Suppressor macrophage treated with lipopolysaccharide for 1 hour (primary cell): ENCODE measurements around the gene GUCY1A2.
A peak's percentile ranks its signal among the peaks of the same experiment; 100 is the strongest.
"Not testable (repeated sequence)": the region's sequence is repeated elsewhere in the genome, so short reads cannot be mapped to it uniquely, and the experiment has no call there.

Experiments used
- DNase-seq, 3 donors: peaks; one replicate each; pipeline ENCODE4 v3.0.0-alpha.2; 2020 to 2022

GUCY1A2 gene

DNA sequence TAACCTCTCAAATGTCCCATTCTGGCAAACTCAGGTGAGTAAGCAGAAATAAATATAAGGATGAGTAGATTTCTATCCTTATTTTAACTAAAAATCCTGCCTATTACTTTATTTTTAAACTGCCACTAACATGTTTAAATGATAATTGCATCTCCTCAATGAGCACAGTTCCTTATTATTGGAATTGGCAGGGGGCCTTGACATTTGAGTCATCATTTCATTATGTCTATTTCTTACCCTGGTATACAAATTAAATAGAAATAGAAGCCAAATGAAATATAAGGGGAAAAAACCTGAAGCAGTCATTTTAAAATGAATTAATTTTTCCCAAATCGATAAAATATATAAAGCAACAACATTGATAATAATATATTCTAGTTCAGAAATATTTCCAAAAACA is 81.2 kb downstream of the GUCY1A2 start:
- DNase-seq: no peak

DNA sequence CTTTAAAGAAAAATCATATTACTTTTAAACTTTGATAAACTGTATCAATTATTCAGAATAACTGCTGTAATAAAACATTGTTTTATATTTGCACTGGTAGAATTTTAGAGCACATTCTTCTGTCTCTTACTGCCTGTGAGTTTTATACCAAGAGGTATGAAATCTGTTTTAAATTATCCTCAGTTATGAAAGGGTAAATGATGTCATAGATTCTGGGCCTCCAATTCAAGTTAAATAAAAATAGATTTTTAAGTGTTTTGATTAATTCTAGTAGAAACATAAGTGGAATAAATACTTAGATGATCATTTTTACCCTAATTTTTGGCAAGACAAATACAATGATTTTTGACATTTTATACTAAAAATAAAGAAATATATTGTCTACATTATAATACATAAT is 93.0 kb downstream of the GUCY1A2 start:
- DNase-seq: no peak

DNA sequence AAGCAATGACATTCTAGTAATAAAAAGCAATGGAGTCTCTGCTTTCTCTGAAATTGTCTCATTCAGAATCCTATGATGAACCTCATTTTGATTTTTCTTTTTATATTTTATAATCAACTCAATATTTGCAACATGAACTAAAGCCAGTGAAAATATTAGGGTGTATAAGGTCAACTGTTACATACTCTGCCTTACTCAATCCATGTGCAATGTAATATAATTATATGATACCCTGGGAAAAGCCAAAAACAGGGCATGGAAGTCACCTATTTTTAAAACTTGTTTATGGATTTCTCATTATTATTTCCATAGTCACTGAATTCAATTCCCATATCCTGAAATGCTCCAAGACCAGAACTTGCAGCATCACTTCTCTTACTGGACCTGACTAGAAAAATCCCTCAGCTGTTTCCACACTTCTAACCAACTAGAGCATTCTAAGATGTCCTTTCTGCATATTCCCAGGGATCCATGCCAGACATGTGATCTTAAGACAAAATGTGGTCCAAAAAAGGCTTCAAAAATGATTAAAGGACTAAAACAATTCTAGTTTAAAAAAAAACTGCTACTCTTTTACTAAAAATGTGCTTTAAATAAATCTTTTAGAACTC is 97.3 kb downstream of the GUCY1A2 start:
- DNase-seq: no peak

DNA sequence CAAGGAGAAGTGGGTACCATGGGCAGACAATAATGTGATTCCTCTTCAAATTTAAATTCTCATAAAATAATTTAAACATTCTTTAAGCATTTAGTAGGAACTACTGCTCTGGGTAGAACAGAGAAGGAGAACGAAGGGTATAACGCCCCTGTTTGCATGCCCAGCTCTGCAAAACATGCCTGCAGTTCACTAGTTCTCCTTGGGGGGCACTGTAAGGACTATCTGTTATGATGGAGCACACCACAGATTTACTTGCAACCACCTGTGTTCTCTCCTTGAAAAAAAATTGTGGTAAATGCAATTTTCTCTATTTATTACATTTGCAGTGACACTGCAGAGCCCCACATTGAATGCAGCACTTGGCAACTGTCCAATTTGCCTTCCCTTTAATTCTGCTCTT is 100.3 kb downstream of the GUCY1A2 start:
- DNase-seq: peak in 1 of 3 donors; percentile 9

DNA sequence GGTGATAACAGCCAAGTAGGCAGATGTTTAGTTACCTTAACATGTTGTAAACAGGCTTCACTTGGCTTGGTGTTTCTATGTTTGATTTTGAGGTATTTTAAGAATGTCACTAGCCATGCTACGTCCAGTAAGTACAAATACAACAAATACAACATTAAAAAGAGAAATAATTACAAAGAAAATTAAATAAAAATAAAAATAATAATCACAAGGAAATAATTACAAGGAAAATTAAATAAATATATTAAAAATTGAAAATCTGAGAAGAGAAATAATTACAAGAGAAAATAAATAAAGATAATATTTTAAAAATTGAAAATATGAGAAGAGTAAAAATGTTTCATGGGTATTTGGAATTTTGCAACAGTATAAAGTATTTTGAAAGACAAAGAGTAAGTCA is 103.9 kb downstream of the GUCY1A2 start:
- DNase-seq: no peak

DNA sequence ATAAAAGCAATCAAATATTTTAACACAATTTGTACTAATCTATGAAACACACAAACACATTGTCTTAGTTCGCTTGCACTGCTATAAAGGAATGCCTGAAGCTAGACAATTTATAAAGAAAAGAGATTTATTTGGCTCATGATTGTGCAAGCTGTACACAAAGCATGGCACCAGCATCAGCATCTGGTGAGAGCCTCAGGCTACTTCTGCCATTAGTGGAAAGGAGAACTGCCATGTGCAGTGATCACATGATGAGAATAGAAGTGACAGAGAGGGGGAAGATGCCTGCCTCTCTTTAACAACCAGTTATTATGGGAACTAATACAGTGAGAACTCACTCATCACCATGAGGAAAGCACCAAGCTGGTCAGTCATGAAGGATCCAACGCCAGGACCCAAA is 105.1 kb downstream of the GUCY1A2 start:
- no peak for DNase-seq

DNA sequence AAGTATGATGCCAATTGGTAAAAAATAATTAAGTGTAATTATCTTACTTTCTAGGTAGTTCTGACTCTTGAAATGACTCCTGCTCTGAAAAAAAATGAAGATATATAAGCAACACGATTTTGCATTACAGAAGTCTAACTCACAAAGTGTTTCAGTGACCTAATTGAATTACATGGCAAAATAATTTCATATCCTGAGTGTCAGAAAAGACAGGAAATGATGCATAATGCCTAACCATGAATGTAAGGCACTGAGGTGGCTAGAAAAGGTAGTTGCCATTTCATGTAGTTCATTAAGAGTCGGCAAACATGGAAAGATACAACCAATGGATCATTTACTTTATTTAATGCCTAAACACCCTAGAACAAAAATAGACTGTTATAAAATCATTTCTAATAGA is 113.5 kb downstream of the GUCY1A2 start:
- DNase-seq: no peak

DNA sequence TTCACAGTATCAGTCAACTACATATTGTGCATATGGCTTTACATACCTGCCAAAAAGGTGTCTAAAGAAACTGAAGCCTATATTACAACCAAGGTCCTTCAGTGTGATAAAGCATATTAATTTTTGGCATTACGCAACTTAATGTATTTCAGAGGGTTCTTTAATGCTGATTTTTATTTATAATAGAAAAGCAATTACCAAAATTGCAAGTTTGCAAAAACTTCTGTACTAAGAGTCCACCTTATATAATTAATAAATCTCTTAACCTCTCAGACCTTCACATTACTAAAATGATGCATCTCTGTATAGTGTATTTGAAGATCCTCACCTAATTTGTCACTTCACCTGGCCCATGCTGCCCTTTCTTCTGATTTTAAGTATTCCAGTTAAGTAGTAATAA is 128.6 kb downstream of the GUCY1A2 start:
- no peak for DNase-seq

DNA sequence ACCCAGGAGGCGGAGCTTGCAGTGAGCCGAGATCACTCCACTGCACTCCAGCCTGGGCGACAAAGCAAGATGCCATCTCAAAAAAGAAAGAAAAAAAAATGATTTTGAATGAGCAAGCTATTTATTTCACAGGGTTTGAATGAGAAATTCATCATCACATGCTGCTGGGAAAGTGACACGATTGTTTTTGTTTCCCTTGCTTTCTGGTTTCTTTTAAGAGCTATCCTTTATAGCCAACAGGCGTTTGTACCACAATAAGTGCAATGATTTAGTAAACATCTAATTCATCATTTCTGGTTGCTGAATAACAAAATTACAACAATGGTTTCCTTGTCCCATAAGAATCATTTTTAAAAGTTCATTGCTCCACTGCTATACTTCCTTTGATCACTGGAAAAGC is 129.9 kb downstream of the GUCY1A2 start:
- no peak for DNase-seq

DNA sequence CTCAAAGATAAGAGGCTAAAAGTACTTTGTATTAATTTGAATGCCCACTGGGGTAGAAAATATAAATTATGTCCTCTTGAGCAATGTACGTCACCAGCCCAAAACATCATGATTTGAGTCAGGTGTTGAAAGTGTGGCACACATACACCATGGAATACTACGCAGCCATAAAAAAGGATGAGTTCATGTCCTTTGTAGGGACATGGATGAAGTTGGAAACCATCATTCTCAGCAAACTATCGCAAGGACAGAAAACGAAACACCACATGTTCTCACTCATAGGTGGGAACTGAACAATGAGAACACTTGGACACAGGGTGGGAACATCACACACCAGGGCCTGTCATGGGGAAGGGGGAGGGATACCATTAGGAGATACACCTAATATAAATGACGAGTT is 134.6 kb downstream of the GUCY1A2 start:
- DNase-seq: not testable (repeated sequence)

DNA sequence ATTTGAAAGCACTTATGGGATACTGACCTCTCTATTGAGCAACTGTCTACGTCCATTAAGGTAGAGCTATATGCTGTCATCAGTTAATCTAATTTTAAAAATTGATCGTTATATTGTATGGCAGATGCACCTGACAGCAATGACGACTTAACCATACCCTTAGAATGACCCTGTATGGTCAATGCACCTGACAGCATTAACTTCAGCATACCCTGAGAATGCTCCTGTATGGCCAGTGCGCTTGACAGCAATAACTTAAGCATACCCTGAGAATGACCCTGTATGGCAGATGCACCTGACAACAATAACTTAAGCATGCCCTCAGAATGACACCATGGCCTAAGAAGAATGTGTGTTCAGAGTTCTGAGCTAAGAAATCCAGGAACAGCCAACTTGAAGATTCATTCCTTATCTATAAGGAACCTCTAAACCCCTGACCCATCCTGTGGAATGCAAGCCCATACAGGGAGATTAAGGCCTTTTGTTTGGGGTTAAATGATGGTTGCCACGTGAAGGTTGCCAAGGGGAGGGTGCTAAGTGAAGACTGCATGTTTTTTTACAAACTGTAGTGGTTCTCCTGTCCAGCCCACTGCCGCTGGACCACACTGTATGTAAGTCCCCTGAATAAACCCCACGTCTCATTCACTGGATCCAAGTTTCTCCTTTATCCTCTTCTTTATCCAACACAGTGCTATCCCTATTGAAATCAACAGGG is 138.3 kb downstream of the GUCY1A2 start:
- DNase-seq: no peak

DNA sequence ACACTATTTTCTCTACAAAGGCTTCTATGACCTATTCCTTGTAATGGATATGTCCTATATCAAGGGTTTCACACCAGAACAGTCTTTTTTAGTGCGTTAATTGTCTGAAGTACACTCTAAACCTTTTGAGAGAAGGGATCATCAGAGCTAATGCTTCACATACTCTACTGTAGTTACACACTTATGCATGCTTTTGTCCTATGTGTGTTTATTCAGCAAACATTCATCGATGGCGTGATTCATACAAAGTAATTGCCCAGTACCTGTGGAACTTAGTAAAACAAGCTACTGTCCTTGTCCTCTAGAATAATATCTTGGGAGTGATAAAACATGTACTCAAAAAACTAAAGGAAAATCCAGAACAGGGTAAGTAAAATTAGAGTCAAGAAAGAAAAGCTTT is 139.2 kb downstream of the GUCY1A2 start:
- DNase-seq: no peak

DNA sequence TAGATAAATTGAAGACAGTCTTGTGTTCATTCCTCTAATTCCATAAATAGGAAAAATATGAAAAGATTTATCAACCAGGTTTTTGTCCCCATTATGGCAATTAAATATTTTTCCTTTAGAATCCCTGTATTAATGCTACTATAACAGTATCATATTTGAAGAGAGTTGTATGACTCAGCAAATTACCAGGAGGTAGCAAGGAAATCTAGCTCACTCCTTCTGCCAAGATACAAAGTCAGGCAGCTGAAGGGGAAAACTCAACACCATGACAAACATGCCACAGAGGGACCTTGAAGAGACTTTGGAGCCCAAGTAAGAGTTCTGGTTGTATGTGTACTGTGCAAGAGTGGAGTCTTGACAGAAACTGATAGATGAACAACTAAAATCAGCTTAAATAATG is 143.3 kb downstream of the GUCY1A2 start:
- no peak for DNase-seq

DNA sequence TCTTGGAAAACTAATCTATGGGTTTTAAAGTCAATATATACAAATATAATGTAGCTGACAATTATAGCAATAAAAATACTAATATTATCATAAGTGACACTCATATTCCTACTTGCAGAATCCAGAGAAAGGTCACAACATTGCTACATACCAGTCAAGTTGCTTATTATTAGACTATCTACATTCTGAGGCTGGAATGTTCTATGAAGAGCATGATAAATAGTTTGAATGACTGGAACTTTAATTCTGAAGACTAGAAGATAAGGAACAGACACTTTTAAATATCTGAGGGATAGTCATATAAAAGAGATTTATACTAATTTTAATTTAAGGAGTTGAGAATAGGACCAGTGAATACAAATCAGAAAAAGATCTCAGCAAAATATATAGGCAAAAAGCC is 146.0 kb downstream of the GUCY1A2 start:
- DNase-seq: no peak

DNA sequence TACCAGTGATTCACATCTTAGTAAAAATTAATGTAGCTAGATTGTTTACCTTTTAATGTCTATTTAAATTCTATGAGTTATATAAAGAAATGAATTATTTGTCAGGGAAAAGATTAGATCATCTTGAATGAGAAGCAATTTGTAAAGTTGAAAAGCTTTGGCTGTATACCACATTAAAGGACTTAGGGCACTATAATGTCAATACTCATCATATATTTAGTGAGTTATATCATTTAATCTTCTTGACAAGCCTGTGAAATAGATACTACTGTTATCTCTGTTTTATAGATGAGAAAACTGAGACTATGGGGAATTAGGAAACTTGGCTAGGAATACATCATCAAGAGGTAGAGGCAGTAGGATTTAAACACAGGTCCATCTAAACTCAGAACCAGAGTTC is 160.1 kb downstream of the GUCY1A2 start:
- no peak for DNase-seq

DNA sequence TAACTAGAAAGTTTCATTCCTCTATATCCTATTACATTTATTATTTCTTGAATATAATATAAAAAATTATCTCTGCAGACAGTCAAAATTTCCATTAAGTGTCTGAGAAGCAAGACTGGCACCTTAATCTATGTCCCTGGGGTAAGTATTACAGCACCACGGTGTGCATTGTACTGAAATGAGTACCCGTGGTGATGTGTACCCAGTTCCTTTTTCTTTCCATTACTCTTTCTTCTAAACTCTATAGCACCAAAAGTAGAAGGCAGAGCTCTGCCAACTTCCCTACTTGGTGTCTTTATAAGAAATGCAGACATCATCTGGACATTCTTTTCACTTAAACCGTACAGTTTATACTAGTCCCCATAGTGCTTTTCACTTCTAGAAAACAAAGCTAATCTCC is 161.7 kb downstream of the GUCY1A2 start:
- DNase-seq: no peak

DNA sequence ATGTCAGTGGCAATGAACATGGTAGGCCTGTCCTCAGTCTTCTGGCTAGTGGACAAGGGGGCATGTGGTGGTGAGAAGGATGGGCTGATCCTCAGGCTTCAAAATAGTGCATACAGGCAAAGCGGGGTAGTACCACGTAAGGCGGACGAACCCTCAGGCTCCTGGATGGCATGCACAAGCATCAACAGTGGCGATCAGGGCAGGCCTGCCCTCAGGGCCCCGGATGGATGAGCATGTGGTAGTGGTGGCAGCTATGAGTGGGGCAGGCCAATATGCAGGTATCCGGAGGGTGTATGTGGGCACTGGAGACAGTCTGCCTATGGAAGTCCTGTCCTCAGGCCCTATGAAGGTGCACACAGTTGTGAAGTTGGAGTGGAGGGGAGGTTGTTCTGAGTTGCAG is 163.8 kb downstream of the GUCY1A2 start:
- DNase-seq: no peak

DNA sequence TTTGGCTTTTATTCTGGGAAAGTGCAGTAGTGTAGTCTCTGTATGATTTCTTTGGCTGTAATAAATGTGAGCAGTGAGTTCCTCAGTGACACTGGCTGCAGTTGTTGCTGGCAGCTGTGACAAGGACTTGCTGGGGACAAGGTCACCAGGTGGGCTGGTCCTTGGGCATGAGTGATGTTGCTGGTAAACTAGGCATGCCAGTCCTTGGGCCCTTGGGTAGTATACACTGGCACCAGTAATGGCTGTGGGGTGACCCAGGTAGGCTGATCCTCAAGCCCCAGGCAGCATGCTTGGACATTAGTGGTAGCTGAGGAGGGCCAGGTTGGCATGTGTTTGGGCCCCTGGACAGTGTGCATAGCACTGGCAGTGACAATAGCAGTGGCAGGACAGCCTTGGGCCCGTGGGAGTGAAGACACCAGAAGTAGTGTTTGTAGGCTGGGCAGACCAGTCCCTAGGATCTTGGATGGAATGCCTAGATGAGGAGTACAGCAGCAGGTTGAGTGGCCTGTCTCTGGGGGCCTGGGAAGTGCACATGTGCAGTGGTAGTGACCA is 164.3 kb downstream of the GUCY1A2 start:
- DNase-seq: no peak

DNA sequence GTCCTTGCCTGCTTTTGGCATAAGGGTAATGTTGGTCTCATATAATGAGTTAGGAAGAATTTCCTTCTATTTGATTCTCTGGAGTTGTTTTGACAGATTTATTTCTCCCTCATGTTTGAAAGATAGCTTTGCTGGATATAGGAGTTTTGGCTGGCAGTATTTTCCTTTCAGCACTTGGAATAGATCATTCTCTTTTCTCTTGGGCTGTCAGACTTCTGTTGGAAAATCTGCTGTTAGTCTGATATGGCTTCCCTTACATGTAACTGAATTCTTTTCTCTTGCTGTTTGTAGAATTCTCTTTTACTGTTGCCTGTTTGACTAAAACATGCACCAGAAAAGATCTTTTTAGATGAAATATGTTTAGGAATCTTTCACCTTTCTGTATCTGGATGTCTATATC is 165.5 kb downstream of the GUCY1A2 start:
- no peak for DNase-seq

DNA sequence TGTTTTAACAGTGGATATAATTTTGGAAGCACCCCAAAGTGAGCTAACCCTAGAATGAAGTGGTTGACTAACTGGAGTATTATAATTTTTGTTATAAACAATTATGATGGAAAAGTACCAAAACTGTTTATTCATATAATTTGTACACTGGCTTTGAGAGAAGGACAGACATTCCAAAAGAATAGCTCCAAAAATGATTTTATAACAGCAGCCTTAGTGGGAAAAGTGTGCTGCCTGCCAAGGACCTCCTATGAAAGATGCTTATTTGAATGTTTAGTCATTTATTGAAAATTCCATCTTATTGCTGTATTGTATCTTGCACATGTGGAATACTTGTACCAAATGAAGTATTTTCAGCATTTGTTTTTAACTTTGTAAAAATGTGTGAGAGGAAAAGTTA is 169.8 kb downstream of the GUCY1A2 start:
- DNase-seq: no peak

DNA sequence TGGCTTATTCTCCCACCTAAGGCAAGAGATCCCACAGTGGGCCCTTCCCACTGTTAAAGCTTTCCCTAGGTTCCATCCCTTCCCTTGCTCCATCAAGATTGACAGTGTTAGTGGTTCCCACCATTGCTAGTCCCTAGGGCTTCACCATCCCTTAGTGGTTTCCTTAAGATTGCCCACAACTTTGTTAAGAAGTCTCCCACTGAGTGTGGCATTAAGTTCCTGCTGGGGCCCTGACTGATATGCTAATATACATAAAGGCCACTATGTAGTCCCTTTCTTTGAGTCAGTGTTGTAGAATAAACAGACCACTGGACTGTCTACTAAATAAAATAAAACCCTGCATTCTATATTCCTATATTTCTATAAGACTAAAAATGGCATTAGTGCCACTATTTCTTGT is 176.1 kb downstream of the GUCY1A2 start:
- no peak for DNase-seq

DNA sequence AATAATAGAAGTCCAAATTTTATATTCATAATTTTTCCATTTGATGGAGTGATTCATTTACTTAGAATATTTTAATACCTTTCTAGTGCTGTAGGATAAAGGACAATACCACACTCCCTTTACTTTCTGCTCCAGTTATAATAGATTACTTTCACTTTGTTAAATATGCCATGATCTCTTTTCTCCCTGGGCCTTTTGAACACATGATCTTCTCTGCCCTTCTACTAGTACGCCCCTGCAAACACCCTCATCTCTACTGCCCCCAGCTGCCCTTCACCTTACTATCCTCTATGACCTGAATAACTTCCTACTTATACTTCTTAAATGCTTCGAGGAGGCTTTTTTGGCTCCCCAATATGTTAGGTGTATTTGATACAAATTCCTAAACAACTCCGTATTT is 177.3 kb downstream of the GUCY1A2 start:
- DNase-seq: no peak

DNA sequence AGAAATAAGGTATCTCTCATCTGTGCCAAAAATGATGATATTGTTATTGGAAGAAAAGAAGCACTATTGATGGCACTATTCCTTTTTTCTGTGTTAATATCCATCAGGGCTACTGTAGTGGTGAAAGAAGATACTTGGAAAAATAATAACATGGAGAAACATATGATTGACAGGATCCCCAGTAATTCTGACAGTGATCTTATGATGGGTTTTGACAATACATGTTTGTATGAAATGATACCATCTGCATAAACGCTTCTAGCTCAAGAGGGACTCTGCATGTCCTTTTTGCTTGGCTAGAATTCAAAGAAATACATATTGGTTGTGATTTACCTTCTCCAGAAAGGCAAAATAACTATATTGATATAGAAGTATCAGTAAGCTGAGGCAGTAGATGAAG is 178.1 kb downstream of the GUCY1A2 start:
- DNase-seq: no peak

DNA sequence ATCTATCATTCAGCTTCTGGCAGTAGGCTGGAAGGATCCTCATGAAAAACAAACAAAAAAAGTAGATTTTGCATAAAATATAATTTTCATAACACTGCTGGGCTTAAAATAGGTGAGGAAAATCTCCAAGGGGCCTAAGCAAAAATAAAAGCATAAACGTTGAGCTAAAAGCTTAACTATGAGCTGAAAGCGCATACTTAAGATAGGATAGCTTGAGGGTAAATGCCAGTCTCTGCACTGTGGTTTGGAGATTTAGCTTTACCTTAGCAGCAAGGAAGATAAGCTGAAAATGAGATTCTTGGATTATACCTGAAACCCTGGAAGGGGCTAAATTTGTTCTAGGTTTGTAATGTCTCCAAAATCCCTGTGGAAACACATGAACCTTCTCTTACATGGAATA is 183.7 kb downstream of the GUCY1A2 start:
- no peak for DNase-seq

DNA sequence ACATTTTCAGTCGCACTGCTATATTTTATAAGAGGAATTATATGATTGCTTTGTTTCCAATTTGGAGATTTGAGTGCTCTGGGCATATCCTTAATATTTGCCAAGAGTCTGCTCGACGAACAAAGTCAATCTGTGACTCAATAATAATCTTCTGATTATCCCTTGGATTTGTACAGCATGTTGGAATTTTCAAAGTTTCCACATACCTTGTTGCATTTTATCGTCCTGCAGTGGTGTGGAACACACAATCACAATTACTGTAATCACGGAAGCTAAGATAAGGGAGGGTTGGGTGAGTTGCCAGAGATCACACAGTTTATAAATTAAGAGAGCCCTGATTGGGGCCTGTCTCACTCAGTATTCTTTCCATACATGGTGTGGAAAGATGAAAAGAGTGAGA is 189.3 kb downstream of the GUCY1A2 start:
- no peak for DNase-seq
